Stimulated activated CD4-positive, alpha-beta T cell treated with anti-CD3 and anti-CD28 coated beads, Interleukin-2, amount 100 ng/mL, for 4 hours (primary cell): ENCODE data around the gene RAPGEF4.
"Not testable (repeated sequence)": the region's sequence is repeated elsewhere in the genome, so short reads cannot be mapped to it uniquely, and the experiment has no call there.

Experiments used
- DNase-seq: peaks from one replicate; pipeline ENCODE4 v3.0.0-alpha.2; 2020; ENCODE audit warnings: low read depth

The RAPGEF4 gene

GRCh38 chr2:173075056-173075780 lies 339.6 kb downstream of the RAPGEF4 start:
- DNase-seq: no peak

- DNase-seq: peak; percentile 9
These were observed 340.3 kb downstream of the RAPGEF4 start, which contains the start of gene MAP3K20 for GRCh38 chr2:173075781-173076580. Gene MAP3K20, plus strand, starts transcription at chr2:173075846. Its CDS starts 15,186 bp downstream, at chr2:173091032.

GRCh38 chr2:173076581-173077345 lies 341.1 kb downstream of the RAPGEF4 start:
- peak; percentile 1 for DNase-seq

- no peak for DNase-seq
These were observed 342.0 kb downstream of the RAPGEF4 start for GRCh38 chr2:173077506-173078177.

- no peak for DNase-seq
These were observed 343.5 kb downstream of the RAPGEF4 start for GRCh38 chr2:173079141-173079540.

GRCh38 chr2:173079973-173080860 lies 344.6 kb downstream of the RAPGEF4 start:
- DNase-seq: no peak

- DNase-seq: no peak
These were observed 351.0 kb downstream of the RAPGEF4 start for GRCh38 chr2:173086518-173087213.

- no peak for DNase-seq
These were observed 351.6 kb downstream of the RAPGEF4 start for GRCh38 chr2:173087214-173087581.

GRCh38 chr2:173087793-173088496 lies 352.3 kb downstream of the RAPGEF4 start:
- DNase-seq: no peak

GRCh38 chr2:173090276-173090877 lies 354.7 kb downstream of the RAPGEF4 start:
- no peak for DNase-seq

- DNase-seq: no peak
These were observed 355.5 kb downstream of the RAPGEF4 start for GRCh38 chr2:173090973-173091660.

GRCh38 chr2:173091910-173092309 lies 356.3 kb downstream of the RAPGEF4 start:
- DNase-seq: no peak

- no peak for DNase-seq
These were observed 357.3 kb downstream of the RAPGEF4 start for GRCh38 chr2:173092844-173093402.

- not testable (repeated sequence) for DNase-seq
These were observed 358.0 kb downstream of the RAPGEF4 start for GRCh38 chr2:173093617-173094016.

GRCh38 chr2:173094731-173095130 lies 359.1 kb downstream of the RAPGEF4 start:
- DNase-seq: no peak

- DNase-seq: no peak
These were observed 359.7 kb downstream of the RAPGEF4 start for GRCh38 chr2:173095356-173095755.

GRCh38 chr2:173099271-173099670 lies 363.6 kb downstream of the RAPGEF4 start:
- no peak for DNase-seq

- DNase-seq: no peak
These were observed 364.2 kb downstream of the RAPGEF4 start for GRCh38 chr2:173099804-173100203.
